SK-N-SH treated with all-trans-retinoic acid at 6 μM for 48 hours (cell line): ENCODE measurements around the gene KCNIP1.

Source experiments
- ATAC-seq: fragments of 200-7000 bp; cut with Tn5 transposase; 3 replicates; pipeline ENCODE4 v1.9.1; 2020; ENCODE audit warnings: mild to moderate bottlenecking, moderate library complexity
- ARNTL ChIP-seq: fragments of 450-650 bp; formaldehyde crosslinking; IDR thresholded peaks from 2 replicates; pipeline ENCODE4 v1.5.0; 2020; ENCODE audit warnings: low read depth, mild to moderate bottlenecking, moderate library complexity, borderline replicate concordance
- BACH2 ChIP-seq: fragments of 250-450 bp; sonication (Bioruptor Pico); IDR thresholded peaks from 2 replicates; pipeline ENCODE4 v1.9.0; 2021; ENCODE audit warnings: mild to moderate bottlenecking, borderline replicate concordance
- CREB5 ChIP-seq: fragments of 250-450 bp; sonication (Bioruptor Pico); IDR thresholded peaks from 2 replicates; pipeline ENCODE4 v1.5.1; 2020; ENCODE audit warnings: low read depth, mild to moderate bottlenecking, moderate library complexity
- CSDC2 ChIP-seq: fragments of 250-450 bp; sonication (Bioruptor Pico); IDR thresholded peaks from 2 replicates; pipeline ENCODE4 v1.5.0; 2020; ENCODE audit warnings: mild to moderate bottlenecking, moderate library complexity
- ISL1 ChIP-seq: fragments of 250-450 bp; sonication (Bioruptor Pico); IDR thresholded peaks from 2 replicates; pipeline ENCODE4 v2.1.2; 2022; ENCODE audit warnings: mild to moderate bottlenecking, moderate library complexity
- PATZ1 ChIP-seq: fragments of 250-450 bp; sonication (Bioruptor Pico); IDR thresholded peaks from 2 replicates; pipeline ENCODE4 v1.8.0; 2020; ENCODE audit warnings: mild to moderate bottlenecking, moderate library complexity, borderline replicate concordance
- POU6F1 ChIP-seq: fragments of 250-450 bp; sonication (Bioruptor Pico); IDR thresholded peaks from 2 replicates; pipeline ENCODE4 v1.8.0; 2021; ENCODE audit warnings: low read depth, mild to moderate bottlenecking, moderate library complexity, borderline replicate concordance
- PPARA ChIP-seq: fragments of 250-450 bp; sonication (Bioruptor Pico); IDR thresholded peaks from 2 replicates; pipeline ENCODE4 v1.5.0; 2020; ENCODE audit warnings: mild to moderate bottlenecking, borderline replicate concordance
- RARB ChIP-seq: fragments of 250-450 bp; sonication (Bioruptor Pico); IDR thresholded peaks from 2 replicates; pipeline ENCODE4 v1.8.0; 2021; ENCODE audit warnings: mild to moderate bottlenecking, moderate library complexity
- SNAI2 ChIP-seq: fragments of 250-450 bp; sonication (Bioruptor Pico); IDR thresholded peaks from 2 replicates; pipeline ENCODE4 v1.5.0; 2020; ENCODE audit warnings: mild to moderate bottlenecking, moderate library complexity
- TOX ChIP-seq: fragments of 250-450 bp; sonication (Bioruptor Pico); IDR thresholded peaks from 2 replicates; pipeline ENCODE4 v1.8.0; 2021; ENCODE audit warnings: mild to moderate bottlenecking, moderate library complexity, borderline replicate concordance
- TSHZ2 ChIP-seq: fragments of 250-450 bp; sonication (Bioruptor Pico); IDR thresholded peaks from 2 replicates; pipeline ENCODE4 v1.5.0; 2020; ENCODE audit warnings: mild to moderate bottlenecking, moderate library complexity
- ZC3H10 ChIP-seq: fragments of 250-450 bp; sonication (Bioruptor Pico); IDR thresholded peaks from 2 replicates; pipeline ENCODE4 v1.5.1; 2021; ENCODE audit warnings: mild to moderate bottlenecking, moderate library complexity
- ZFP3 ChIP-seq: fragments of 250-450 bp; sonication (Bioruptor Pico); IDR thresholded peaks from 2 replicates; pipeline ENCODE4 v1.5.0; 2020; ENCODE audit warnings: mild to moderate bottlenecking, moderate library complexity
- ZNF70 ChIP-seq: fragments of 450-650 bp; formaldehyde crosslinking; IDR thresholded peaks from 2 replicates; pipeline ENCODE4 v1.5.0; 2020; ENCODE audit warnings: mild to moderate bottlenecking, moderate library complexity
- ZNF8 ChIP-seq: fragments of 450-650 bp; formaldehyde crosslinking; IDR thresholded peaks from 2 replicates; pipeline ENCODE4 v1.5.0; 2020; ENCODE audit warnings: mild to moderate bottlenecking, moderate library complexity

Gene KCNIP1

GRCh38 chr5:170510126-170510525 lies 6.3 kb downstream of the KCNIP1 start:
- TF ChIP-seq SNAI2, result no peak
- no peak for TF ChIP-seq ZNF8 (CRISPR knock-in tag)
- no peak for TF ChIP-seq TOX (CRISPR knock-in tag)
- no peak for TF ChIP-seq PATZ1 (CRISPR knock-in tag)
- TF ChIP-seq BACH2 (CRISPR knock-in tag), result no peak
- no peak for TF ChIP-seq PPARA (CRISPR knock-in tag)
- TF ChIP-seq ZNF70 (CRISPR knock-in tag), result no peak
- TF ChIP-seq CSDC2 (CRISPR knock-in tag), result no peak
- TF ChIP-seq POU6F1 (CRISPR knock-in tag), result no peak
- TF ChIP-seq ISL1 (CRISPR knock-in tag), result no peak
- ATAC-seq, result no peak

GRCh38 chr5:170510559-170510958 lies 6.7 kb downstream of the KCNIP1 start:
- ATAC-seq, result no peak
- TF ChIP-seq POU6F1 (CRISPR knock-in tag) (no peak), ZNF8 (CRISPR knock-in tag) (no peak), RARB (CRISPR knock-in tag) (no peak), TSHZ2 (CRISPR knock-in tag) (no peak), TOX (CRISPR knock-in tag) (no peak), ARNTL (CRISPR knock-in tag) (no peak), CREB5 (CRISPR knock-in tag) (no peak), ZFP3 (no peak)

GRCh38 chr5:170511551-170512258 lies 7.9 kb downstream of the KCNIP1 start:
- TF ChIP-seq POU6F1 (CRISPR knock-in tag) (no peak), CREB5 (CRISPR knock-in tag) (no peak), ZC3H10 (CRISPR knock-in tag) (no peak), PPARA (CRISPR knock-in tag) (no peak), BACH2 (CRISPR knock-in tag) (no peak), ISL1 (CRISPR knock-in tag) (no peak), ZFP3 (no peak), PATZ1 (CRISPR knock-in tag) (no peak), ZNF70 (CRISPR knock-in tag) (no peak)

More at GRCh38 chr5:170511551-170512258, 7.9 kb downstream of the KCNIP1 start:
- no peak for ATAC-seq
